Lung (tissue), 12 donors: ENCODE measurements around the gene EPN1. TPM values are rescaled to one million over a fixed set of nuclear protein-coding genes. Genes with fewer than 3 reads are reported as not detected.
"Not testable (repeated sequence)": the region's sequence is repeated elsewhere in the genome, so short reads cannot be mapped to it uniquely, and the experiment has no call there.

Experiments used
- ATAC-seq: fragments of 200-7000 bp; cut with Tn5 transposase; one replicate; pipeline ENCODE4 v1.9.1; 2020; ENCODE audit warnings: moderate number of reproducible peaks; ENCODE audit not compliant: insufficient read depth, low FRiP score
- DNase-seq, 3 donors: peaks; one replicate each; pipeline ENCODE4 v3.0.0-alpha.2; 2013 to 2017
- H3K27ac ChIP-seq, 2 donors: one replicate each; pipeline ENCODE4 v1.5.1; 2013; ENCODE audit warnings: mild to moderate bottlenecking in 2 of 2, moderate library complexity in 2 of 2, control low read depth in 1 of 2, inconsistent platforms in 1 of 2, low read depth in 1 of 2, low read length in 1 of 2
- H3K27me3 ChIP-seq, 3 donors: one replicate each; pipeline ENCODE4 v1.5.1; 2013; ENCODE audit warnings: low read length in 2 of 3; ENCODE audit not compliant: control insufficient read depth in 3 of 3, insufficient read depth in 3 of 3
- H3K36me3 ChIP-seq, 4 donors: one replicate each; pipeline ENCODE4 v1.5.1; 2013; ENCODE audit warnings: low read length in 4 of 4, mild to moderate bottlenecking in 1 of 4, moderate library complexity in 1 of 4; ENCODE audit not compliant: control insufficient read depth in 4 of 4, insufficient read depth in 4 of 4
- H3K4me1 ChIP-seq, 5 donors: one replicate each; pipeline ENCODE4 v1.5.1; 2013; ENCODE audit warnings: low read length in 5 of 5, mild to moderate bottlenecking in 2 of 5, moderate library complexity in 1 of 5; ENCODE audit not compliant: control insufficient read depth in 5 of 5, insufficient read depth in 5 of 5
- H3K4me3 ChIP-seq: one replicate; pipeline ENCODE4 v1.5.1; 2013; ENCODE audit warnings: mild to moderate bottlenecking, control low read depth, moderate library complexity
- H3K9ac ChIP-seq, 2 donors: one replicate each; pipeline ENCODE4 v1.5.1; 2013; ENCODE audit warnings: low read length in 2 of 2, control low read depth in 1 of 2; ENCODE audit not compliant: insufficient read depth in 1 of 2
- H3K9me3 ChIP-seq, 4 donors: one replicate each; pipeline ENCODE4 v1.5.1; 2013; ENCODE audit warnings: low read length in 3 of 4, mild to moderate bottlenecking in 1 of 4, moderate library complexity in 1 of 4; ENCODE audit not compliant: control insufficient read depth in 4 of 4, insufficient read depth in 3 of 4
- CTCF ChIP-seq: IDR thresholded peaks from 2 replicates; pipeline ENCODE4 v1.5.1; 2012; ENCODE audit warnings: mild to moderate bottlenecking; ENCODE audit errors: control extremely low read depth, extremely low read depth
- WGBS, 2 donors: extraction: QIAGEN DNeasy Blood & Tissue Kit; methylation state at CpG; one replicate each; pipeline ENCODE4 v1.1.7; 2013; 5-methylcytosine and 5-hydroxymethylcytosine counted together
- polyA plus RNA-seq, 2 donors: library from polyadenylated mRNA; stranded (reverse); fragments of 200-250 nt; gene quantifications; one replicate each; pipeline ENCODE4 v1.2.1, GENCODE V29; 2013
- total RNA-seq, 2 donors: library from RNA; depleted of rRNA in 1 of 2; stranded (reverse); fragments of >200 nt in 1 of 2; gene quantifications; one replicate each; pipeline ENCODE4 v1.2.1, GENCODE V29; 2014 to 2021
- donor health status: control.
- donor health status: control.
- donor health status: Bipolar disorder and iron deficiency.
- donor health status: healthy.
- donor health status: DM: yes; HTN: yes; CAD: no.

Gene EPN1
- total and polyA plus RNA-seq, 4 donors, result 84.8 to 140 (median 99.5) TPM

- Histone ChIP-seq H3K9me3 (peaks cover 0 to 10% (median 3%) of the 10 kb centered on the region in 4 donors), H3K27ac (no peak overlapping the region), H3K4me1 (no peaks in the 10 kb centered on the region), H3K36me3 (no peaks in the 10 kb centered on the region), H3K9ac (no peak overlapping the region), H3K27me3 (peaks cover 0 to 7% (median 0%) of the 10 kb centered on the region in 3 donors), H3K4me3 (no peak overlapping the region)
- no peak for TF ChIP-seq CTCF
- ATAC-seq (no peak), DNase-seq (no peak)
- WGBS, 2 donors, result 72 to 74% methylated on average over 5 of the region's 5 CpGs
Observed at GRCh38 chr19:55720214-55720746, 45.3 kb downstream of the EPN1 start.

GRCh38 chr19:55720801-55721200, 45.8 kb downstream of the EPN1 start:
- no peak overlapping the region for H3K27ac ChIP-seq
- H3K9ac ChIP-seq, result no peak overlapping the region
- H3K9me3 ChIP-seq, result peaks cover 0 to 10% (median 3%) of the 10 kb centered on the region in 4 donors
- DNase-seq (no peak), ATAC-seq (no peak)
- no peaks in the 10 kb centered on the region for H3K4me1 ChIP-seq
- no peak overlapping the region for H3K4me3 ChIP-seq
- H3K36me3 ChIP-seq, result no peaks in the 10 kb centered on the region
- no peak for TF ChIP-seq CTCF
- H3K27me3 ChIP-seq, result peaks cover 0 to 7% (median 0%) of the 10 kb centered on the region in 3 donors
- 83 to 85% methylated on average over 3 of the region's 3 CpGs for WGBS, 2 donors

- DNase-seq (no peak), ATAC-seq (no peak)
- Histone ChIP-seq H3K27ac (no peak overlapping the region), H3K4me3 (no peak overlapping the region), H3K9ac (no peak overlapping the region), H3K27me3 (peaks cover 0 to 4% (median 0%) of the 10 kb centered on the region in 3 donors), H3K4me1 (no peaks in the 10 kb centered on the region), H3K9me3 (peaks cover 0 to 10% (median 3%) of the 10 kb centered on the region in 4 donors), H3K36me3 (no peaks in the 10 kb centered on the region)
- TF ChIP-seq CTCF, result no peak
- 92 to 97% methylated on average over 8 of the region's 8 CpGs for WGBS, 2 donors
Observed at GRCh38 chr19:55723491-55723890, 48.5 kb downstream of the EPN1 start.

GRCh38 chr19:55730378-55730777, 55.4 kb downstream of the EPN1 start:
- not testable (repeated sequence) for H3K9ac ChIP-seq, H3K27me3 ChIP-seq, H3K4me1 ChIP-seq, H3K36me3 ChIP-seq, ATAC-seq, DNase-seq, H3K9me3 ChIP-seq, H3K27ac ChIP-seq, H3K4me3 ChIP-seq
- 79 to 82% methylated on average over 2 of the region's 2 CpGs for WGBS, 2 donors
